Activated gamma-delta T cell treated with anti-CD3 and anti-CD28 coated beads, Interleukin-2, amount 50 U/mL, for 16 hours (primary cell): ENCODE results near the gene CAMK2B.
"Not testable (repeated sequence)": the region's sequence is repeated elsewhere in the genome, so short reads cannot be mapped to it uniquely, and the experiment has no call there.

ENCODE experiments used
- DNase-seq: peaks from one replicate; pipeline ENCODE4 v3.0.0-alpha.2; 2020; ENCODE audit warnings: low read depth

Gene CAMK2B

GRCh38 chr7:44215531-44215930 is 109.9 kb downstream of the CAMK2B start:
- no peak for DNase-seq

- no peak for DNase-seq
Observed at GRCh38 chr7:44213877-44214388, 111.5 kb downstream of the CAMK2B start.

GRCh38 chr7:44213206-44213876 is 112.1 kb downstream of the CAMK2B start:
- DNase-seq = no peak

- no peak for DNase-seq
Observed at GRCh38 chr7:44212581-44213184, 112.7 kb downstream of the CAMK2B start.

- DNase-seq = no peak
Observed at GRCh38 chr7:44212018-44212417, 113.4 kb downstream of the CAMK2B start.

GRCh38 chr7:44211126-44211675 is 114.2 kb downstream of the CAMK2B start:
- DNase-seq = no peak

- DNase-seq = no peak
Observed at GRCh38 chr7:44210107-44210506, 115.3 kb downstream of the CAMK2B start.

GRCh38 chr7:44208085-44208484 is 117.3 kb downstream of the CAMK2B start:
- DNase-seq = no peak

GRCh38 chr7:44206008-44206407 is 119.4 kb downstream of the CAMK2B start:
- DNase-seq = no peak

- DNase-seq = no peak
Observed at GRCh38 chr7:44201813-44202212, 123.6 kb downstream of the CAMK2B start.

GRCh38 chr7:44200699-44201461 is 124.5 kb downstream of the CAMK2B start, which contains the start of gene YKT6:
TSS of gene YKT6 (plus strand) at chr7:44200978. CDS start at chr7:44201136, 158 bp downstream.
- peak; percentile 90 for DNase-seq

GRCh38 chr7:44200163-44200562 is 125.2 kb downstream of the CAMK2B start:
- not testable (repeated sequence) for DNase-seq

GRCh38 chr7:44197474-44197873 is 127.9 kb downstream of the CAMK2B start:
- no peak for DNase-seq

- DNase-seq = no peak
Observed at GRCh38 chr7:44196450-44196872, 128.9 kb downstream of the CAMK2B start.

- no peak for DNase-seq
Observed at GRCh38 chr7:44195889-44196288, 129.5 kb downstream of the CAMK2B start.

GRCh38 chr7:44194562-44195145 is 130.7 kb downstream of the CAMK2B start:
- DNase-seq = no peak

- DNase-seq = peak; percentile 5
Observed at GRCh38 chr7:44194069-44194468, 131.3 kb downstream of the CAMK2B start.

GRCh38 chr7:44193011-44193802 is 132.2 kb downstream of the CAMK2B start:
- DNase-seq = no peak

GRCh38 chr7:44191171-44191570 is 134.2 kb downstream of the CAMK2B start:
- DNase-seq = no peak

- no peak for DNase-seq
Observed at GRCh38 chr7:44189993-44190872, 135.2 kb downstream of the CAMK2B start.
